RCC 7860 (cell line): ENCODE measurements around the gene EGFL6.
"Not testable (repeated sequence)": the region's sequence is repeated elsewhere in the genome, so short reads cannot be mapped to it uniquely, and the experiment has no call there.

Source experiments
- DNase-seq: peaks from one replicate; pipeline ENCODE4 v3.0.0-alpha.2; 2015; ENCODE audit warnings: low spot score
- FAIRE-seq: peaks from 2 replicates; lab custom pipeline; 2012; peaks lifted over from hg19 to GRCh38; lab: Jason Lieb, UNC

EGFL6 gene

GRCh38 chrX:13590914-13591313 lies 21.5 kb downstream of the EGFL6 start:
- FAIRE-seq, result no peak
- DNase-seq, result no peak

GRCh38 chrX:13597874-13598273 lies 28.5 kb downstream of the EGFL6 start:
- FAIRE-seq, result peak; percentile 15

GRCh38 chrX:13598877-13599276 lies 29.5 kb downstream of the EGFL6 start:
- DNase-seq (no peak), FAIRE-seq (peak; percentile 90)

More at GRCh38 chrX:13597874-13598273, 28.5 kb downstream of the EGFL6 start:
- no peak for DNase-seq

- DNase-seq (no peak), FAIRE-seq (no peak)
These were observed 30.1 kb downstream of the EGFL6 start for GRCh38 chrX:13599491-13599890.

GRCh38 chrX:13605611-13606010 lies 36.2 kb downstream of the EGFL6 start:
- FAIRE-seq (no peak), DNase-seq (no peak)

GRCh38 chrX:13607331-13607995 lies 38.1 kb downstream of the EGFL6 start:
- DNase-seq (no peak), FAIRE-seq (no peak)

GRCh38 chrX:13607996-13608365 lies 38.6 kb downstream of the EGFL6 start:
- DNase-seq (no peak), FAIRE-seq (no peak)

- no peak for FAIRE-seq
- no peak for DNase-seq
These were observed 44.8 kb downstream of the EGFL6 start for GRCh38 chrX:13614154-13614553.

GRCh38 chrX:13620207-13620606 lies 50.8 kb downstream of the EGFL6 start:
- no peak for DNase-seq
- FAIRE-seq, result no peak

- FAIRE-seq, result no peak
These were observed 53.1 kb downstream of the EGFL6 start for GRCh38 chrX:13622401-13622964.

GRCh38 chrX:13627306-13627705 lies 57.9 kb downstream of the EGFL6 start:
- no peak for FAIRE-seq
- no peak for DNase-seq

More at GRCh38 chrX:13622401-13622964, 53.1 kb downstream of the EGFL6 start:
- DNase-seq, result no peak

- not testable (repeated sequence) for FAIRE-seq, DNase-seq
These were observed 67.8 kb downstream of the EGFL6 start for GRCh38 chrX:13637224-13637623.

- FAIRE-seq, result no peak
- no peak for DNase-seq
These were observed 68.6 kb downstream of the EGFL6 start for GRCh38 chrX:13638021-13638420.

- no peak for FAIRE-seq
- DNase-seq, result no peak
These were observed 69.4 kb downstream of the EGFL6 start for GRCh38 chrX:13638826-13639225.

- DNase-seq, FAIRE-seq: not testable (repeated sequence)
These were observed 72.3 kb downstream of the EGFL6 start for GRCh38 chrX:13641684-13642083.

- FAIRE-seq (no peak), DNase-seq (no peak)
These were observed 76.2 kb downstream of the EGFL6 start for GRCh38 chrX:13645464-13646153.

GRCh38 chrX:13646154-13646549 lies 76.8 kb downstream of the EGFL6 start:
- no peak for DNase-seq
- FAIRE-seq, result no peak

GRCh38 chrX:13647709-13648212 lies 78.4 kb downstream of the EGFL6 start:
- peak; percentile 80 for DNase-seq
- FAIRE-seq, result peak; percentile 85

- FAIRE-seq, DNase-seq: not testable (repeated sequence)
These were observed 78.9 kb downstream of the EGFL6 start for GRCh38 chrX:13648336-13648735.

- FAIRE-seq, result no peak
- no peak for DNase-seq
These were observed 80.4 kb downstream of the EGFL6 start for GRCh38 chrX:13649838-13650237.

GRCh38 chrX:13650318-13650717 lies 80.9 kb downstream of the EGFL6 start:
- FAIRE-seq, result no peak

GRCh38 chrX:13651150-13651549 lies 81.7 kb downstream of the EGFL6 start:
- FAIRE-seq (no peak), DNase-seq (no peak)

More at GRCh38 chrX:13650318-13650717, 80.9 kb downstream of the EGFL6 start:
- DNase-seq, result no peak
